Fibroblast of the aortic adventitia (primary cell): ENCODE data around the gene SMIM33. TPM values are rescaled to one million over a fixed set of nuclear protein-coding genes. Genes with fewer than 3 reads are reported as not detected.

Experiments
- DNase-seq: peaks from one replicate; pipeline ENCODE4 v3.0.0-alpha.2; 2010; ENCODE audit warnings: low read depth
- H3K4me3 ChIP-seq: 2 replicates; pipeline ENCODE4 v1.5.1; 2011; ENCODE audit warnings: low read depth, mild to moderate bottlenecking, control low read depth, low read length, moderate library complexity
- CTCF ChIP-seq: IDR thresholded peaks from 2 replicates; pipeline ENCODE4 v1.5.1; 2011; ENCODE audit warnings: mild to moderate bottlenecking, low read length, control low read depth, inconsistent platforms; ENCODE audit not compliant: insufficient read depth
- total RNA-seq: library from RNA; depleted of rRNA; stranded (reverse); fragments of >200 nt; gene quantifications from 2 replicates; pipeline ENCODE4 v1.2.3, GENCODE V29; 2012; ENCODE audit warnings: low replicate concordance

The SMIM33 gene
- total RNA-seq, result not detected in 2 replicates

- no peak for DNase-seq
- no peak within 1 kb of the TSS for H3K4me3 ChIP-seq
- no peak for TF ChIP-seq CTCF
These were observed at the start of gene SMIM33 for GRCh38 chr5:139470821-139471300. TSS of gene SMIM33 (plus strand) at chr5:139471004. CDS start at chr5:139471122, 118 bp downstream.

- peak; percentile 83 for DNase-seq
- peak; percentile 83 for TF ChIP-seq CTCF
- no peak overlapping the region for H3K4me3 ChIP-seq
These were observed 48.4 kb upstream of the SMIM33 start for GRCh38 chr5:139422307-139422893.

GRCh38 chr5:139425497-139425896 is 45.3 kb upstream of the SMIM33 start:
- DNase-seq, result no peak
- no peak for TF ChIP-seq CTCF
- no peak overlapping the region for H3K4me3 ChIP-seq

- DNase-seq, result no peak
- no peak overlapping the region for H3K4me3 ChIP-seq
- TF ChIP-seq CTCF, result no peak
These were observed 44.5 kb upstream of the SMIM33 start for GRCh38 chr5:139426203-139426885.

GRCh38 chr5:139430015-139430414 is 40.8 kb upstream of the SMIM33 start:
- no peak for TF ChIP-seq CTCF
- no peak for DNase-seq
- H3K4me3 ChIP-seq, result no peak overlapping the region

GRCh38 chr5:139431706-139432105 is 39.1 kb upstream of the SMIM33 start:
- DNase-seq, result no peak
- no peak for TF ChIP-seq CTCF
- no peak overlapping the region for H3K4me3 ChIP-seq
